Osteocyte (in vitro differentiated cells): ENCODE measurements around the gene ZPBP. TPM values are rescaled to one million over a fixed set of nuclear protein-coding genes. Genes with fewer than 3 reads are reported as not detected.

Experiments
- DNase-seq: peaks from one replicate; pipeline ENCODE4 v3.0.0; 2021; ENCODE audit warnings: mixed read lengths; ENCODE audit not compliant: unreplicated experiment; ENCODE audit errors: extremely low spot score
- H3K27ac Mint-ChIP-seq: one replicate; pipeline ENCODE4 v1.8.0; 2021; ENCODE audit warnings: mild to moderate bottlenecking, mixed read lengths; ENCODE audit not compliant: unreplicated experiment
- H3K27me3 Mint-ChIP-seq: one replicate; pipeline ENCODE4 v1.8.0; 2021; ENCODE audit warnings: mixed read lengths; ENCODE audit not compliant: unreplicated experiment
- H3K36me3 Mint-ChIP-seq: one replicate; pipeline ENCODE4 v1.8.0; 2021; ENCODE audit warnings: mixed read lengths; ENCODE audit not compliant: unreplicated experiment
- H3K4me1 Mint-ChIP-seq: one replicate; pipeline ENCODE4 v1.8.0; 2021; ENCODE audit warnings: mixed read lengths; ENCODE audit not compliant: unreplicated experiment
- H3K4me3 Mint-ChIP-seq: one replicate; pipeline ENCODE4 v1.8.0; 2021; ENCODE audit warnings: mild to moderate bottlenecking, moderate library complexity, mixed read lengths; ENCODE audit not compliant: unreplicated experiment
- H3K9me3 Mint-ChIP-seq: one replicate; pipeline ENCODE4 v1.8.0; 2021; ENCODE audit warnings: mixed read lengths; ENCODE audit not compliant: unreplicated experiment
- long read RNA-seq: library from polyadenylated mRNA; unstranded; transcript quantifications from one replicate; pipeline ENCODE4 v2.0.0, GENCODE V29; 2021
- total RNA-seq: library from RNA; stranded (reverse); gene quantifications from 2 replicates; pipeline ENCODE4 v1.2.1, GENCODE V29; 2021
- TF ChIP-seq, protein P1 (sequence below): fragments of 200-600 bp; sonication (generic); IDR thresholded peaks from 2 replicates; pipeline ENCODE4 v1.5.0; 2021; ENCODE audit warnings: antibody characterized with exemption, mild to moderate bottlenecking, moderate library complexity

ZPBP gene, protein sequence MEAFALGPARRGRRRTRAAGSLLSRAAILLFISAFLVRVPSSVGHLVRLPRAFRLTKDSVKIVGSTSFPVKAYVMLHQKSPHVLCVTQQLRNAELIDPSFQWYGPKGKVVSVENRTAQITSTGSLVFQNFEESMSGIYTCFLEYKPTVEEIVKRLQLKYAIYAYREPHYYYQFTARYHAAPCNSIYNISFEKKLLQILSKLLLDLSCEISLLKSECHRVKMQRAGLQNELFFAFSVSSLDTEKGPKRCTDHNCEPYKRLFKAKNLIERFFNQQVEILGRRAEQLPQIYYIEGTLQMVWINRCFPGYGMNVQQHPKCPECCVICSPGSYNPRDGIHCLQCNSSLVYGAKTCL
- not detected in 2 replicates for total RNA-seq
- long read RNA-seq = 0 reads

DNA sequence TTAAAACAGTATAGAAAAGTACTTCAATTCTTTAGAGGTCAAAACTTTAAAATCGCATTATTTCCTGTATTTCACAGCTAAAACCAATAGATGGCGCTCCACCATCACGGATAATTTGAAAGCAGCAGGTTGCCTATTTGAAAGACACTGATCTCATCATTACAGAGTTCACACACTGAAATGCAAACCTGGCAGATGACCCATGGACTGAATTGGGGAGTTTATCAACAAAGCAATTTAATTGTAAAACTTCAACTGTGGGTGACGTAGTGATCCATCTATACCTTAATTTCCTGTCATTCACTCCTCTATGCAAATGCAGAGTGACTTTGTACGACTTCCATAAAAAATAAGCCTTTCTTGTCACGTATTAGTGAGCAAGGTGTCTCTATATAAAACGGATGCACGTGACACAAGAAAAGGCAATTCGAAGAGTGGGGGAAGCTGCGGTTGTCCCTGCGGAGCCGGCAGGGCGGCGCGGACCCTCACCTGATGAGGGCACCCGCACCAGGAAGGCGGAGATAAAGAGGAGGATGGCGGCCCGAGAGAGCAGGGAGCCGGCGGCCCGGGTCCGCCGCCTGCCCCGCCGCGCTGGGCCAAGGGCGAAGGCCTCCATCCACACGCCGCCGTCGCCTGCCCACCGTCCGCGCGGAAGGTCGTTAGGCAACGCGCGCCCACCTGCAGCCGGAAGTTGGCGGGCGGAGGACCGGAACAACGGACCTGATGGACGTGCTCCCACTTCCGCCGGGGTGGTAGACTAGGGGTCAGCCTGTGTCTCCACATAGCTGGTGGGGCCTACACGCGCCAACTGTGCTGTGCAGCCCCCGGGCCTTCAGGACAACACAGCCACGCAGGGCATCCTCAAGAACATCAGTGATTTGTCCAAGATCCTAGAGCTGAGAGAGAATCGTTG, at the start of gene ZPBP:
Gene ZPBP (minus strand): TSS at position 668 of the 913 bp plus-strand sequence. CDS start 52 bp downstream, at position 616.
- H3K4me3 Mint-ChIP-seq = no peak within 1 kb of the TSS
- no peaks in the 10 kb centered on the region for H3K4me1 Mint-ChIP-seq
- H3K36me3 Mint-ChIP-seq = no peaks in the 10 kb centered on the region
- DNase-seq = no peak
- TF ChIP-seq, protein P1, sequence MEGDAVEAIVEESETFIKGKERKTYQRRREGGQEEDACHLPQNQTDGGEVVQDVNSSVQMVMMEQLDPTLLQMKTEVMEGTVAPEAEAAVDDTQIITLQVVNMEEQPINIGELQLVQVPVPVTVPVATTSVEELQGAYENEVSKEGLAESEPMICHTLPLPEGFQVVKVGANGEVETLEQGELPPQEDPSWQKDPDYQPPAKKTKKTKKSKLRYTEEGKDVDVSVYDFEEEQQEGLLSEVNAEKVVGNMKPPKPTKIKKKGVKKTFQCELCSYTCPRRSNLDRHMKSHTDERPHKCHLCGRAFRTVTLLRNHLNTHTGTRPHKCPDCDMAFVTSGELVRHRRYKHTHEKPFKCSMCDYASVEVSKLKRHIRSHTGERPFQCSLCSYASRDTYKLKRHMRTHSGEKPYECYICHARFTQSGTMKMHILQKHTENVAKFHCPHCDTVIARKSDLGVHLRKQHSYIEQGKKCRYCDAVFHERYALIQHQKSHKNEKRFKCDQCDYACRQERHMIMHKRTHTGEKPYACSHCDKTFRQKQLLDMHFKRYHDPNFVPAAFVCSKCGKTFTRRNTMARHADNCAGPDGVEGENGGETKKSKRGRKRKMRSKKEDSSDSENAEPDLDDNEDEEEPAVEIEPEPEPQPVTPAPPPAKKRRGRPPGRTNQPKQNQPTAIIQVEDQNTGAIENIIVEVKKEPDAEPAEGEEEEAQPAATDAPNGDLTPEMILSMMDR = peak; percentile 68
- no peaks in the 10 kb centered on the region for H3K9me3 Mint-ChIP-seq
- no peaks in the 10 kb centered on the region for H3K27me3 Mint-ChIP-seq
- no peak within 1 kb of the TSS for H3K27ac Mint-ChIP-seq

DNA sequence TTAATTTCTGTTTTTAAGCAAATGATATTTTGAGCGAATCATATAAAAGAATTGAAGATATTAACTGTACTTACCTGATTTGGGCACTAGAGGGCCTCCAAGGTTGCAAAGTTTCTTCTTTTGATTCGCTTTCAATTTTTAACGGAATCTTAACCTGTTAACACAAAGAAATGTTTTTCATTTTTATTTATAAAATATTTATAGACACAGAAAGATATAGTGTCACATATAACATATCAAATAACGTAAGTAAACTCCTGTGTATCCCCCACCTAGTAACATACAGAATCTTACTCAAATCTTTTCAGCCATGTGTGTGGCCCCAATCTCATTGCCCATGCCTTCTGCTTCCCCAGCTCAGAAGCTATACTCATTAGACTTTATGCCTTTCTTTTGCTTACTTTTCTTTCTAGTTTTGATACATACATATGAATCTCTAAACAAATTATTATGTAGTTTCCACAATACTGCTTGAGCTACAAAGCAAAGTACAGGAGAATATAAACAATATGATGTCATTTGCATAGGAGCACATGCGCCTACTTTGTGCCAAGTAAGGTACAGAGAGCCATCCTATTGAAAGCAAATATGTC, 49.5 kb upstream of the ZPBP start:
- TF ChIP-seq, protein P1 = peak; percentile 75
- peaks cover 11% of the 10 kb centered on the region for H3K27me3 Mint-ChIP-seq
- H3K36me3 Mint-ChIP-seq = no peaks in the 10 kb centered on the region
- H3K27ac Mint-ChIP-seq = no peak overlapping the region
- H3K4me1 Mint-ChIP-seq = peaks cover 2% of the 10 kb centered on the region
- no peak overlapping the region for H3K4me3 Mint-ChIP-seq
- DNase-seq = no peak
- no peaks in the 10 kb centered on the region for H3K9me3 Mint-ChIP-seq

DNA sequence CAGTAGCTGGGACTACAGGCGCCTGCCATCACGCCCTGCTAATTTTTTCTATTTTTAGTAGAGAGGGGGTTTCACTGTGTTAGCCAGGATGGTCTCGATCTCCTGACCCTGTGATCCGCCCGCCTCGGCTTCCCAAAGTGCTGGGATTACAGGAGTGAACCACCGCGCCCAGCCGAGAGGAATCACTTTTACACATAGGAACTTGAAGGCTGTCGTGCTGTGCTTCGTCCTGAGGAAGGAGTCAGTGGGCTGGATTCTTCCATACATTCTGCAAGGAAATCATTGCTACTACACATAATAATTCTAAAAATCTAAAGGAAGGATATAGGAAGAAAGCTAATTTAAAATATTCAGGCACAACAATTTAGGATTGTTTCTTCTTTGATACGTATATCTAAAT, 48.8 kb upstream of the ZPBP start:
- Mint-ChIP-seq H3K27me3 (peaks cover 8% of the 10 kb centered on the region), H3K4me3 (no peak overlapping the region), H3K9me3 (no peaks in the 10 kb centered on the region), H3K36me3 (no peaks in the 10 kb centered on the region), H3K4me1 (peaks cover 2% of the 10 kb centered on the region), H3K27ac (no peak overlapping the region)
- TF ChIP-seq, protein P1 = no peak
- no peak for DNase-seq

DNA sequence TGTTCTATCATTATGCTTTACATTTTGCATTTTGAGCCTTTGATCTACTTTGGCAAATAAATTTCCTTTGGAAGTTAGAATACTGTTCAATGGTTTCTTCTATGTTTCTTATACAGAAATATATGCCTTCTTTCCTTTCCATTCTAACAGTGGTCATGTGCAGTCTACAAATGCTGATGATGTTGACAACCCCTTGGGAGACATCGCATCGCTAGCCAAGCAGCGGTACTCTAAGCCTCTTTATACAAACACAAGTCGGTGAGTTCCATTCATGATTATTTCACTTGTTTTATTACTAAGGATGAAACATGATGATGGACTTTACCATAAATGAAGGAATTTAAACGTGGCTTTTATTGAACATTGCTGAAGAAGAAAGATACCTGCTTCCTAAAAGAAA, 48.1 kb upstream of the ZPBP start:
- H3K27me3 Mint-ChIP-seq = peaks cover 8% of the 10 kb centered on the region
- no peak overlapping the region for H3K4me3 Mint-ChIP-seq
- H3K36me3 Mint-ChIP-seq = no peaks in the 10 kb centered on the region
- H3K27ac Mint-ChIP-seq = no peak overlapping the region
- DNase-seq = no peak
- TF ChIP-seq, protein P1 = no peak
- peaks cover 2% of the 10 kb centered on the region for H3K4me1 Mint-ChIP-seq
- H3K9me3 Mint-ChIP-seq = no peaks in the 10 kb centered on the region
